Dermis blood vessel endothelial cell (primary cell): ENCODE measurements around the gene AGMO. TPM values are rescaled to one million over a fixed set of nuclear protein-coding genes. Genes with fewer than 3 reads are reported as not detected.
A peak's percentile ranks its signal among the peaks of the same experiment; 100 is the strongest.

Experiments
- DNase-seq: peaks from one replicate; pipeline ENCODE4 v3.0.0; 2010
- total RNA-seq: library from RNA; depleted of rRNA; stranded (reverse); fragments of >200 nt; gene quantifications from 2 replicates; pipeline ENCODE4 v1.2.3, GENCODE V29; 2014

AGMO gene
- total RNA-seq, 1 donor from 2014 or later: 1.9 TPM

GRCh38 chr7:15498465-15498864 is 63.4 kb downstream of the AGMO start:
- no peak for DNase-seq

GRCh38 chr7:15495170-15495569 is 66.6 kb downstream of the AGMO start:
- peak; percentile 28 for DNase-seq

- DNase-seq: no peak
Observed at GRCh38 chr7:15494711-15495110, 67.1 kb downstream of the AGMO start.

- DNase-seq: no peak
Observed at GRCh38 chr7:15491361-15491760, 70.5 kb downstream of the AGMO start.

GRCh38 chr7:15490291-15490690 is 71.5 kb downstream of the AGMO start:
- DNase-seq: no peak

GRCh38 chr7:15489861-15490260 is 72.0 kb downstream of the AGMO start:
- no peak for DNase-seq

- peak; percentile 69 for DNase-seq
Observed at GRCh38 chr7:15489383-15489782, 72.4 kb downstream of the AGMO start.

GRCh38 chr7:15488401-15488800 is 73.4 kb downstream of the AGMO start:
- DNase-seq: no peak

- no peak for DNase-seq
Observed at GRCh38 chr7:15487896-15488295, 73.9 kb downstream of the AGMO start.

GRCh38 chr7:15485998-15486397 is 75.8 kb downstream of the AGMO start:
- no peak for DNase-seq

GRCh38 chr7:15485431-15485830 is 76.4 kb downstream of the AGMO start:
- no peak for DNase-seq

GRCh38 chr7:15481132-15481531 is 80.7 kb downstream of the AGMO start:
- no peak for DNase-seq

GRCh38 chr7:15478401-15478800 is 83.4 kb downstream of the AGMO start:
- no peak for DNase-seq

- DNase-seq: no peak
Observed at GRCh38 chr7:15476531-15476918, 85.3 kb downstream of the AGMO start.

GRCh38 chr7:15475808-15476530 is 85.8 kb downstream of the AGMO start:
- DNase-seq: no peak

GRCh38 chr7:15471669-15471950 is 90.2 kb downstream of the AGMO start:
- no peak for DNase-seq

- DNase-seq: no peak
Observed at GRCh38 chr7:15470825-15471668, 90.8 kb downstream of the AGMO start.

GRCh38 chr7:15464667-15465121 is 97.1 kb downstream of the AGMO start:
- DNase-seq: no peak

- no peak for DNase-seq
Observed at GRCh38 chr7:15463801-15464666, 97.8 kb downstream of the AGMO start.

GRCh38 chr7:15462721-15463389 is 99.0 kb downstream of the AGMO start:
- DNase-seq: peak; percentile 51

GRCh38 chr7:15461576-15461975 is 100.2 kb downstream of the AGMO start:
- peak; percentile 60 for DNase-seq

GRCh38 chr7:15459018-15459615 is 102.7 kb downstream of the AGMO start:
- DNase-seq: peak; percentile 6
